ENCODE data around the gene DLGAP5.

DNA sequence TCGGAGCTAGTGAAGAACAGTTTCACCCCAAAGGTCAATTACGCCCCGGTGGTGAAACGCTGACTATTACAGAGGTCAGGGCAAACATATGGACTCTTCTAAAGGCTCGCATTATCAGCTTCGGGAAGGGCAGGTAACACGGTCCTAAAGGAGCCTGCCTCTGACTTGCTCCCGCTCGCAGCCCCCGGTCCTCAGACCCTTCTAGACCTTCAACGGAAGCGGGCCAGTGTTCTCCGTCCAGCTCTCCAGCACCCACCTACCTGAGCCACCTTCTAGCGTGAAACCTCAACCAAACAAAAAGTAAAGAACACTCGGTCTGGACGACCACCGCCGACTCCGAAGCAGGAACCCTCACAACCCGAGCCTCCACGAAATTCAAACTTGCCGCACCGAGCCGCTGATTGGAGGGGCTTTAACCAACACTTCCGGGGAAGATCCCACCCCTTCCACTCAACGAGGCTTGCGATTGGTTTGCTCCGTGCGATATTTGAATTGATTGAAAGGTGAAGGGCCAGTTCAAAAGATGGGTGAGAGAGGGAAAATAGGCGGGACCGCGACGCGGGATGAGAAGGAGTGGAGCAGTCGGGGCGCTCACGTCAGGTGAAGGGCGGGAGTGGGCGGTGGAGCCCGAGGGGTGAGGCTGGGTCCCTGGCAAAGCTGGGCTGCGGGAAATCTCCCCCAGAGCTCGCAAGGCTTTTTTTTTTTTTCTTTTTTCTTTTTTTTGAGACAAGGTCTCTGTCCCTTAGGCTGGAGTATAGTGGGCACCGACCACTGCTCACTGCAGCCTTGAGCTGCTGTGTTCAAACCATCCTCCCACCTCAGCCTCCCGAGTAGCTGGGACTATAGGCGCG is at the start of gene DLGAP5:
- TF ChIP-seq YY1 (IDR thresholded peaks at IDR 0.05; ENCODE audit: insufficient read depth, insufficient read length) (no peak), ZNF274 (IDR thresholded peaks at IDR 0.05; ENCODE audit: low read depth, low read length) (no peak)
